ENCODE results near the gene CCNY.

CCNY gene

DNA sequence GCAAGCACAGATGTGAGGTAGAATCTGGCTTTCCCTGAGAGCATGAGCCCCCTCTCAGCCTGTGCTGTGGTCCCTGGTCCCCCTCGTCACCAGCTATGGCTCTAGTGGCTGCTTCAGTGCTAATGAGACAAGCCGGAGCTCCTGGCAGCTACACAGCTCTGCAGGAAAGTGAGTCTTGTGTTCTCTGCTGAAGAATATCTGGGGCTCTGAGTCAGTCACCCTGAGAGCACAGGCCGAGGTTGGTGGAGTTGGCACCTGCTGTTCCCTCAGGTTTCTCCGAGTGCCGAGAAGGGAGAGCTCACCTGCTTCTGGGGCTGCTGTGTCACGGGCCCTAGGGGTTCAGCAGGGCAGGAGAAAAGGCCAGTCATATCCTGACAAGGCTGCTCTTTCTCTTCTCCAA lies 231.6 kb downstream of the CCNY start:
- H3K27ac ChIP-seq: no peak overlapping the region
- TF ChIP-seq, protein P1, sequence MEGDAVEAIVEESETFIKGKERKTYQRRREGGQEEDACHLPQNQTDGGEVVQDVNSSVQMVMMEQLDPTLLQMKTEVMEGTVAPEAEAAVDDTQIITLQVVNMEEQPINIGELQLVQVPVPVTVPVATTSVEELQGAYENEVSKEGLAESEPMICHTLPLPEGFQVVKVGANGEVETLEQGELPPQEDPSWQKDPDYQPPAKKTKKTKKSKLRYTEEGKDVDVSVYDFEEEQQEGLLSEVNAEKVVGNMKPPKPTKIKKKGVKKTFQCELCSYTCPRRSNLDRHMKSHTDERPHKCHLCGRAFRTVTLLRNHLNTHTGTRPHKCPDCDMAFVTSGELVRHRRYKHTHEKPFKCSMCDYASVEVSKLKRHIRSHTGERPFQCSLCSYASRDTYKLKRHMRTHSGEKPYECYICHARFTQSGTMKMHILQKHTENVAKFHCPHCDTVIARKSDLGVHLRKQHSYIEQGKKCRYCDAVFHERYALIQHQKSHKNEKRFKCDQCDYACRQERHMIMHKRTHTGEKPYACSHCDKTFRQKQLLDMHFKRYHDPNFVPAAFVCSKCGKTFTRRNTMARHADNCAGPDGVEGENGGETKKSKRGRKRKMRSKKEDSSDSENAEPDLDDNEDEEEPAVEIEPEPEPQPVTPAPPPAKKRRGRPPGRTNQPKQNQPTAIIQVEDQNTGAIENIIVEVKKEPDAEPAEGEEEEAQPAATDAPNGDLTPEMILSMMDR (conservative IDR thresholded peaks at IDR 0.05): no peak

DNA sequence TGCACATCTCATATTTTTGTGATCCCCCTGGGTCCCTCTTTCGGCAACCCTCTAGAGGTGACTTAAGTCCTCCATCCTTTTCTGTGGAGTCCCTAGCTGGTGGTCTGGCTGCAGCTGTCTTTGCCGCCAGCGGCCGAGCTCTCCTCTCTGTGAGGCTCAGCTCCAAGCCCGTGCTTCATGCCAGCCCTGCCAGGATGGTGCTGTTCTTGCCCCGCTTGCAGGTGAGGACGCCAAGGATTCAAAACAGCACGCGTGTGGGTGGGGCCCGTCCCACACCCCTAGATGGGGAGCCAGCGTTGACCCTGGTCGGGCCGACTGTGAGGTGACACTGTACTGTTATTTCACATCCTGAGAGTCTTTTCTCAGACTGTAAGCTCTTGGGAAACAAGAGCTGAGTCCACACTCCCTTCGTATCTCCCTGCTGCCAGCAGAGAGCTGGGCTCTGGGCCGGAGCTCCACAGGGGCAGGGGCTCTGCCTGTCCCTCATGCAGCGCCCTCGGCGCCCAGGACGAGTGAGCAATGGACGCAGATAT lies 232.2 kb downstream of the CCNY start:
- TF ChIP-seq, protein P1 (conservative IDR thresholded peaks at IDR 0.05): no peak
- no peak overlapping the region for H3K27ac ChIP-seq

DNA sequence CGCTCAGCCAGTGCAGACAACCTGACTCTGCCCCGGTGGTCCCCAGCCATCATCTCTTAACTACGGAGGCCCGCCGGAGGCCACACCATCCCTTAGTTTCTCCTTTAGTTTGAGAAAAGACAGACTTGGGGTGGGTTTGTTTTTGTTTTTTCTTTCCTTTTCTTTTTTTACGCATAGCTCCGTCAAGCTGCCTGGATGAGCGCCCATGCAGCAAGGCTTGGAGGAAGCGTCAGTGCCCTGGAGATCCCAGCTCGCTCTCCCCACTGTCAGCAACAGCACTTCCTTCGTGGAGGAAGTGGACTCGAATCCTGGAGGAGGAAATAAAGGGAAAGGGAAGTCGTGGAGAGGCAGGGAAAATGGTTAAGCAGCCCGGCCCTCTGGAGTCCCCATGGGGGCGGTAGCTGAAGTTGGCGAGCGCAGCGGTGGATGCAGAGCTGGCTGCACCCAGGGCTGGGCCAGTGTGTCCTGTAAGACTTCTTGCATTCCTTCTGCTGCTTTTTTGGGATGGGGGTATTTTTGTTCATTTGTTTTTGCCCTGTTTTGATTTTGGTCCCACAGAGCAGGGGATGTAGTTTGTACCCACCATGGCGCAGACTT lies 232.9 kb downstream of the CCNY start:
- TF ChIP-seq, protein P1 (conservative IDR thresholded peaks at IDR 0.05): no peak
- no peak overlapping the region for H3K27ac ChIP-seq

DNA sequence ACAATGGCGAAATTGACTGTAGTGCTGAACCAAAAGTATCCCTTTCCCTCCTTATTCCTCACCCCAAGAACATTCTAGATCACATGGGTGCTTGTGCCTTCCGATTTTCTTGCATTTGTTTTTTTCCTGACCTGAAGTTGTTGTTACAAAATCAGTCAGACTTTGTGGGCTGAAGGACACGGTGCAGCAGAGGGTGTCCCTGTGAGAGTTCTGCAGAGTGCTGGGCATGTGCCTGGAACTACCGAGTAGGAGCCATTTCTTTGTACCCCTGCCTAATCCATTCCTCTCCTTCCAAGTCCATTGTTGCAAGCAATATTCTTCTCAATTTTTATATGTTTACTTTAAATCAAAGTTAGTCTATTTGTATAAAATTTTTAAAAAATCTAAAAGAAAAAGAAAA lies 233.5 kb downstream of the CCNY start:
- TF ChIP-seq, protein P1 (conservative IDR thresholded peaks at IDR 0.05): no peak

DNA sequence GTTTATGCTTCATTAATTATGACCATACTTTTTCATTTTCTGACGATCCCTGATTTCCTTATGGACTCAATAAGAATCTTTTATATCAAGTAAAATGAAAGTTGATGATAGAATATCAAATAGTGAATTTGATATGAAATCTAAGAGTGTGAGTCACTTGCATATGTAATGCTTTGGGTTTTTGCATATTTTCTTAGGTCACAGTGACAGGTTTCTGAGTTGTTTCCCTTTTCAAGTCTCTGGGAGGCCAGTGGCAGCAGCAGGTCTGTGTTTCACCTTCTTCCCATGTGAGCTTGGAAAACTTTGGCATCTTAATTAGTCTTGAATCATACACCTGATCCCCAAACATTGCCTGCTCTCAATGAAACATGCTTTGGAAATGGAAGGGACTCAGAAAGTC lies 234.1 kb downstream of the CCNY start:
- H3K27ac ChIP-seq: no peak overlapping the region

More for the DNA sequence above, 233.5 kb downstream of the CCNY start:
- no peak overlapping the region for H3K27ac ChIP-seq

DNA sequence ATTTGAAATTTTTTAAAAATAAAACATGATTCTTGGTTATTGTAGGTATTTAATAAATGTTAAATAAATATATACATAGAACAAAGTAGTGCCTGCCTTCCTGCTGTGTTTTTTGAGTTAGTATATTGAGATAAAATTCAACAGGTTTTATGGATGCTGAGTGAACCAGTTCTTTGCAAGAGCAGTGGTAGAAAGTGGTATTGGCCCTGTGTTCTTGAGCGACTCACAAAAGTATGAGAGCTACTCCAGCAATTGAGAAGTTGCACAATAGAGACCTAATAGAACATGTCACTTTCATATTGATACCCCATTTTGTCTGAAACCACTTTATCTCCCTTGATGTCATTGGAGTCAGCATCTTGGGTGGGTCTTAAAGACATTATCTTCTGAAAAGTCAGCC lies 236.3 kb downstream of the CCNY start:
- H3K27ac ChIP-seq: no peak overlapping the region
- TF ChIP-seq, protein P1 (conservative IDR thresholded peaks at IDR 0.05): no peak

More for the DNA sequence above, 234.1 kb downstream of the CCNY start:
- TF ChIP-seq, protein P1 (conservative IDR thresholded peaks at IDR 0.05): no peak

DNA sequence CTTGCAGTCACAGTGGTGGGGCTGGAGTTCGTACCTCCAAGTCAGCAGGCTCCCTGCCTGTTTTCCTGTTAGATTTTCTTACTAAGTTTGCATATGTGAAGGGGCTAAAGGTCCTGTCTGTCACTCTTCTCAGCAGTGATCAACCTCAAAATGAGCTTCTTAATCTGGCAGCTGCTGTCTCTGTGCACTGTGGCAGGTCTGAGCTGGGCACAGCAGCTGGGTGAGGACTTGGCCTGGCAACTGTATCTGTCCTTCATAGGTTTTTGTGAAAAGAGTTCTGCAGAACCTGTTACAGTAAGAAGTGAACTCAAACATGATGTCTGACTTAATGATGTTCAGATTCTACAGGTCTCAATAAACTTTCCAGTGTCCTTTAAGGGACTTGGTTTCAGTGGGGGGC lies 237.5 kb downstream of the CCNY start:
- TF ChIP-seq, protein P1 (conservative IDR thresholded peaks at IDR 0.05): no peak
- no peak overlapping the region for H3K27ac ChIP-seq
